ENCODE data around the gene KNSTRN. TPM values are rescaled to one million over a fixed set of nuclear protein-coding genes. Genes with fewer than 3 reads are reported as not detected.

Gene KNSTRN
- total RNA-seq, 2 experiments from 2014 or later: 2.8 to 3.0 TPM

DNA sequence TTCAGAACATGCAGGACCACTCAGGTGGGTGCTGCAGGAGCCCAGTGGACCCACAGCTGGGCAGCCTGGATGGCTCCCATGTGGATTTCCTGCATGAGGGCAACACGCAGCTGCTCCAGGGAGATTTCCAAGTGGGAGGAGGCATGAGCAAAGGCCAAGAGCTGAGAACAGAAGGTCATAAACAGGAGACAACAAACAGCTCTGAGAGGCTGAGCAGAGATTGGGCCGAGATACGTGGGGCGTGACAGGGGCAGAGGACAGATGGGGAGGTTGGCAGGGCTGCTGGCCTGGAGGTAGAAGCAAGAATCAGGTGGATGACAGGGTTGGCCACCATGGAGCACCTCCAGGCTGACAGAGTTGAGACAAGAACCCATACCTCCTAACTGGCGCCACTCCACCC is 28.8 kb upstream of the KNSTRN start:
- H3K4me3 Mint-ChIP-seq: no peak overlapping the region
- Histone ChIP-seq H3K27me3 (ENCODE audit: control insufficient read depth in 1 of 2, insufficient read depth in 2 of 2, low read length in 2 of 2) (no peaks in the 10 kb centered on the region), H3K4me1 (ENCODE audit: insufficient read depth, low read length) (peaks cover 13% of the 10 kb centered on the region), H3K9me3 (ENCODE audit: control insufficient read depth in 1 of 2, insufficient read depth in 1 of 2, low read length in 2 of 2) (no peaks in the 10 kb centered on the region), H3K4me3 (ENCODE audit: low read length) (no peak overlapping the region), H3K36me3 (ENCODE audit: insufficient read depth, low read length) (no peaks in the 10 kb centered on the region), H3K27ac (ENCODE audit: low read depth in 1 of 2, low read length in 2 of 2) (no peak overlapping the region)
- intact Hi-C loops (cut with DNase I, micrococcal nuclease): no loop called here
- CTCF ChIA-PET: interaction anchor here (2.0 kb wide), 1 partner anchor 15 kb away, joined by 4 read pairs; no protein-coding TSS in a partner anchor
- no peaks in the 10 kb centered on the region for H3K27me3 Mint-ChIP-seq
- H3K9me3 Mint-ChIP-seq: no peaks in the 10 kb centered on the region
- no peak for DNase-seq
- no peak for ATAC-seq (ENCODE audit: poor library complexity)
- TF ChIP-seq, protein P1, sequence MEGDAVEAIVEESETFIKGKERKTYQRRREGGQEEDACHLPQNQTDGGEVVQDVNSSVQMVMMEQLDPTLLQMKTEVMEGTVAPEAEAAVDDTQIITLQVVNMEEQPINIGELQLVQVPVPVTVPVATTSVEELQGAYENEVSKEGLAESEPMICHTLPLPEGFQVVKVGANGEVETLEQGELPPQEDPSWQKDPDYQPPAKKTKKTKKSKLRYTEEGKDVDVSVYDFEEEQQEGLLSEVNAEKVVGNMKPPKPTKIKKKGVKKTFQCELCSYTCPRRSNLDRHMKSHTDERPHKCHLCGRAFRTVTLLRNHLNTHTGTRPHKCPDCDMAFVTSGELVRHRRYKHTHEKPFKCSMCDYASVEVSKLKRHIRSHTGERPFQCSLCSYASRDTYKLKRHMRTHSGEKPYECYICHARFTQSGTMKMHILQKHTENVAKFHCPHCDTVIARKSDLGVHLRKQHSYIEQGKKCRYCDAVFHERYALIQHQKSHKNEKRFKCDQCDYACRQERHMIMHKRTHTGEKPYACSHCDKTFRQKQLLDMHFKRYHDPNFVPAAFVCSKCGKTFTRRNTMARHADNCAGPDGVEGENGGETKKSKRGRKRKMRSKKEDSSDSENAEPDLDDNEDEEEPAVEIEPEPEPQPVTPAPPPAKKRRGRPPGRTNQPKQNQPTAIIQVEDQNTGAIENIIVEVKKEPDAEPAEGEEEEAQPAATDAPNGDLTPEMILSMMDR (IDR thresholded peaks at IDR 0.05): no peak
- POLR2A ChIA-PET: interaction anchor here (0.6 kb wide), 1 partner anchor 31 kb away, joined by 4 read pairs; the partner anchor contains the start of gene INAFM2
- H3K27ac Mint-ChIP-seq: no peak overlapping the region
- H3K4me1 Mint-ChIP-seq (ENCODE audit: low read depth): peaks cover 3% of the 10 kb centered on the region
- no peaks in the 10 kb centered on the region for H3K36me3 Mint-ChIP-seq (ENCODE audit: low read depth)

DNA sequence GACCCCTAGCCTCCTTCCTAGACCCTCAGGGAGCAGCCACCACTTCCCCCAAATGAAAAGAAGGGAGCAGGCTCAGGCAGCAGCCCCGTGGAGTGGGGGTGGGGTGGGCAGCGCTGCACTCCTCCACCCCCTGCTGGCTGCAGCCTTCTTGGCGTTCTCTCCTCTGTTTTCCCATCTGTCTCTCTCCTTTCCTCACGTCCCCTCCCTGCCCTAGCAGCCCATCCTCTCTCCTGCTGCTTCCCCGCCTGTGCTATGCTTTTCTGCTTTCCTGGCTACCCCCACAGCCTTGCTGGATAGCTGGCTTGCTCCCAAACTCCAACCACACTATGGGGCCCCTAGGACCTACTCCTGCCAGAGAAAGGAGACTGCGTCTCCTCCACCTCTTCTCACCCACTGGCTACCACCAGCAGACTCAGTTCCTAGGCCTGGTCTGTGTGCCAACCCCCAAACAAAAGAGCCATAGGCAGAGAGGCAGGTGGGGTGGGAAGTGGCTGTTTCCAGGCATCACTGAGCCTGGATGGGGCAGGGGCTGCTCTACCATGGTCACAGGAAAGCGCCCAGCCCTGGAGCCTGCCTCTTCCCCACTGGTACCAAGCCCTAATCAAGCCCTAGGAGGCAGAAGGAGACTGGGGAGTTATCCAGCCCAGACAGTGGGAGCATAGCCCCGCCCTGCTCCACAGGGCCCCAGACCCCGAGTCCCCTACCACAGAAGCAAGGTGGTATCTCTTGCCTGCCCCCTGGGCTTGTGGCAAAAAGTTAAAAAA is 27.9 kb upstream of the KNSTRN start:
- Histone ChIP-seq H3K27ac (ENCODE audit: low read depth in 1 of 2, low read length in 2 of 2) (no peak overlapping the region), H3K27me3 (ENCODE audit: control insufficient read depth in 1 of 2, insufficient read depth in 2 of 2, low read length in 2 of 2) (no peaks in the 10 kb centered on the region), H3K36me3 (ENCODE audit: insufficient read depth, low read length) (no peaks in the 10 kb centered on the region), H3K4me1 (ENCODE audit: insufficient read depth, low read length) (peaks cover 17% of the 10 kb centered on the region), H3K9me3 (ENCODE audit: control insufficient read depth in 1 of 2, insufficient read depth in 1 of 2, low read length in 2 of 2) (no peaks in the 10 kb centered on the region), H3K4me3 (ENCODE audit: low read length) (no peak overlapping the region)
- ChIA-PET POLR2A (interaction anchor here (0.9 kb wide), 1 partner anchor 13 kb away, joined by 3 read pairs; no protein-coding TSS in a partner anchor), CTCF (no interaction called here)
- Mint-ChIP-seq H3K27ac (no peak overlapping the region), H3K4me3 (no peak overlapping the region), H3K36me3 (ENCODE audit: low read depth) (no peaks in the 10 kb centered on the region), H3K4me1 (ENCODE audit: low read depth) (peaks cover 10% of the 10 kb centered on the region), H3K27me3 (no peaks in the 10 kb centered on the region), H3K9me3 (no peaks in the 10 kb centered on the region)
- intact Hi-C loops (cut with DNase I, micrococcal nuclease): no loop called here
- TF ChIP-seq, protein P1 (IDR thresholded peaks at IDR 0.05): no peak
- ATAC-seq (ENCODE audit: poor library complexity) (no peak), DNase-seq (no peak)

DNA sequence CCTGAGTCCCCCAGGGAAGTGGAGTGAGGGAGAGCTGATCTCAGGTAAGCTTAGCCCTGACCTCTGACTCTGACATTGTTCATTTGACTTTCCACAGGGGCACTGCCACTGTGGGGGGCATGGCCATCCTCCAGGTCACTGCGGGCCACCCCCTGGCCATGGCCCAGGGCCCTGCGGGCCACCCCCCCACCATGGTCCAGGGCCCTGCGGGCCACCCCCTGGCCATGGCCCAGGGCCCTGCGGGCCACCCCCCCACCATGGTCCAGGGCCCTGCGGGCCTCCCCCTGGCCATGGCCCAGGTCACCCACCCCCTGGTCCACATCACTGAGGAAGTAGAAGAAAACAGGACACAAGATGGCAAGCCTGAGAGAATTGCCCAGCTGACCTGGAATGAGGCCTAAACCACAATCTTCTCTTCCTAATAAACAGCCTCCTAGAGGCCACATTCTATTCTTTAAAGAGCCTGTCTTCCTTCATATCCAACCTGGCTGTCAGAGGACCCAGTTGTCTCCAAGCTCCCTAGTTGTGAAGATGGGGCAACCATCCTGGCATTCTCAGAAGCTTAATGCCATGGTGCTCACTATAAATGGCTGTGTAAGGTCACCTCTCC is 26.4 kb upstream of the KNSTRN start:
- Histone ChIP-seq H3K4me1 (ENCODE audit: insufficient read depth, low read length) (peaks cover 17% of the 10 kb centered on the region), H3K27ac (ENCODE audit: low read depth in 1 of 2, low read length in 2 of 2) (no peak overlapping the region), H3K4me3 (ENCODE audit: low read length) (no peak overlapping the region), H3K36me3 (ENCODE audit: insufficient read depth, low read length) (no peaks in the 10 kb centered on the region), H3K27me3 (ENCODE audit: control insufficient read depth in 1 of 2, insufficient read depth in 2 of 2, low read length in 2 of 2) (no peaks in the 10 kb centered on the region), H3K9me3 (ENCODE audit: control insufficient read depth in 1 of 2, insufficient read depth in 1 of 2, low read length in 2 of 2) (no peaks in the 10 kb centered on the region)
- Mint-ChIP-seq H3K36me3 (ENCODE audit: low read depth) (no peaks in the 10 kb centered on the region), H3K4me3 (no peak overlapping the region), H3K4me1 (ENCODE audit: low read depth) (peaks cover 14% of the 10 kb centered on the region), H3K9me3 (no peaks in the 10 kb centered on the region), H3K27me3 (no peaks in the 10 kb centered on the region), H3K27ac (no peak overlapping the region)
- intact Hi-C loops (cut with DNase I, micrococcal nuclease): no loop called here
- TF ChIP-seq, protein P1 (IDR thresholded peaks at IDR 0.05): no peak
- DNase-seq: no peak
- no peak for ATAC-seq (ENCODE audit: poor library complexity)
- POLR2A ChIA-PET: no interaction called here
- CTCF ChIA-PET: interaction anchor here (2.6 to 3.1 kb wide), 2 partner anchors 11 to 18 kb away, joined by 6 to 9 read pairs; no protein-coding TSS in a partner anchor
